ENCODE data around the gene CDCA8.
"Not testable (repeated sequence)": the region's sequence is repeated elsewhere in the genome, so short reads cannot be mapped to it uniquely, and the experiment has no call there.

The CDCA8 gene

DNA sequence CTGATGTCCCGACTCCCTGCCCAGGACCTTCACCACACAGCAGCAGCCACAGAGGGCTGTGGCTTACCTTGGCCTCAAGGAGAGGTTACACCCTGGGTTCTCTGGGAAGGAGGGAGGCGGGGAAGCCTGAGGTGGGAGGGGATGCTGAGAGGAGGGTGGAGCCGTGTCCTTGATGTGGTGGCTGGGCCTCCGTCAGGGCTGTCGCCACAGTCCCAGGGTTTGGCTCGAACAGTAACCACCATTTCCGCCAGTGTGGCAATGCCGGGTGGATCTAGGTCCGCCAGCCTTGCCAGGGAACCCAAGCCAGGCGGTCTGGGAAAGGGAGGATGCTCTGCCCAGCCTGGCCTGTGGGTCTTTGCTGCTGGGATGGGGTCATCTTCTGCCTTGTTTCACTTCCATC lies 18.4 kb upstream of the CDCA8 start:
- no peak for DNase-seq (ENCODE audit: low read depth)

DNA sequence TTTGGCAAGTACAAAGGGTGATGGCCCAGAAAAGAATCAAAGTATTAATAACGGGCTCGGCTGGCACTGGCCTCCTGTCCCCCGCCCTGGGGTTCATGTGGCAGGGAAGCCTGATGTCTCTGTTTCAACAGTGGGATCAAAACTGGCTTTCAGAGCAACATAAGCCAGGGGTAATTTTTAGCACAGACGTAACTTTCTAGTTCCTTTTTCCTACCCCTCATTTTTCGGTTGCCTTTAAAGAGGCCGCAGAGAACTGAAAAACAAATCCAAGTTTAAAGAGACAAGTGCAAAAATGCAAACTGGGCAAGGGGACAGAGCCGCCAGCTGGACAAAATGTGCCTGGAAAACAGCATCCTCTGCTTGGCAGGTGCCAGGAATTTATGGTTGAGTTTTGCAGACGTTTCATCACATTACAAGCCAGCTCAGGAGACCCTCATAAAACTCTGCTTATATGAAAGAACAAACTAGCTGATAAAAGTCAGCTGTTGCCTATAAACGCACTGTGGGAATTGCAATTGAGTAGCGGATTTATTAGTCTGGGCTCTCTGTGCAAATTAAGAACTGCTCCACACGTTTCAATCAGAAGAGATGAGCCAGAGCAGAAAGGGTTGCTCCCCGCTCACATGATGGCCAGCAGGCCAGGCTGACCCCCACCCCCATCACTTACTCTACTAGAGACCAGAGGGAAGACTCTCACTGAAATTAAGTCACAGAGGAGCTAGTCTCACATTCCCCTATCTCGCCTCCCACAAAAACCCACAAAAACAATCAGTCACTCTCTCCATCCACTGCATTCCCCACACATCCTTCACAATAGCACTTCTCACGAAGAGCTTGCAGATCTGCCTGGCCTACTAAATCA lies 15.8 kb upstream of the CDCA8 start:
- no peak for DNase-seq (ENCODE audit: low read depth)

DNA sequence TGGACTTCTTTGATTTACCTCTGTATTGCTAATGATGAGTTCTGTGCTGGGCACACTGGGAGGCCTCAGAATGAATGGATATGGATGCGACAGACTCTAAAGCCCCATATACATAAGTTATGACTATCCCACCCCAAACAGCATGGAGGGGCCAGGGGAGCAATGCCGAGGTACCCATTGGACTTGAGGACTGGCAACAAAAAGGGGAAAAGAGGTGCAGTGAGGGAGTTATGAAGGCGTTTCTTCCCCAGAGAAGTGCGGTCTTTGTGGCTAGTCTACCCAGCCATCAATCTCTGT lies 15.2 kb upstream of the CDCA8 start:
- DNase-seq (ENCODE audit: low read depth), result no peak

DNA sequence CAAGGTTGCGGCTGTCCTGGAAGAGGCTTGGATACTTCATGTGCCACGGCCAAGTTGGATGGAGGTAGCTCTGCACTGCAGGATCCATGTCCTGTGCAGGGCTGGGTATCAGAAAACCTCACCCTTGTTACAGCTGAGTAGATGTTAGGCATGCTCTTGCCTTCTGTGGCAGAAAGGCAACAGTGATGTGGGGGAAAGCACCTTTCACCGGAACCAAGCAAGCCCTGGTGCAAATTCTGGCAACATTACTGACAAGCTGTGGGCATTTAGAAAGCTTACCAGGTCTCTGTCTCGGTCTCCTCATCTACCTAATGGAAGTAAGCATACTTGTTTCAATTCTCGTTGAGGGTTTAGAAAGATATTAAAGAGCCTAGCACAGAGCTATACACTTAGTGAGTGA lies 14.5 kb upstream of the CDCA8 start:
- no peak for DNase-seq (ENCODE audit: low read depth)

DNA sequence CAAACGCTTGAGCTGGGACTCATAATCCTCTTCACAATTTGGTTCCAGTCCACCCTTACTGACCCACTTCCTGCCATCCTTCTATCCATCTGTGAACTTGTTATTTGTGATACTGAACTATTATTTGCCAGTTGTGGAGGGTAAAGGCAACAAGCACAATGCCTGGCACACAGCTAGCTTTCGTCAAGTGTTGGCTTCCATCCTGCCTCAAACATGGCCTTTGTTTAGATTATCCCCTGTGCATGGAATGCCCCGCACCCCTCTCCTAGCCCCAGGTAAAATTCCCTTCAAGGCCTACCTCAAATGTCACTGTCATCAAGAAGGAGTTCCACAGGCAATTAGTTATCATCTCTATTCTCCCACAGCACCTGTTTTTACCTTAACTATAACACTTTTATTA lies 11.4 kb upstream of the CDCA8 start:
- DNase-seq (ENCODE audit: low read depth), result no peak

DNA sequence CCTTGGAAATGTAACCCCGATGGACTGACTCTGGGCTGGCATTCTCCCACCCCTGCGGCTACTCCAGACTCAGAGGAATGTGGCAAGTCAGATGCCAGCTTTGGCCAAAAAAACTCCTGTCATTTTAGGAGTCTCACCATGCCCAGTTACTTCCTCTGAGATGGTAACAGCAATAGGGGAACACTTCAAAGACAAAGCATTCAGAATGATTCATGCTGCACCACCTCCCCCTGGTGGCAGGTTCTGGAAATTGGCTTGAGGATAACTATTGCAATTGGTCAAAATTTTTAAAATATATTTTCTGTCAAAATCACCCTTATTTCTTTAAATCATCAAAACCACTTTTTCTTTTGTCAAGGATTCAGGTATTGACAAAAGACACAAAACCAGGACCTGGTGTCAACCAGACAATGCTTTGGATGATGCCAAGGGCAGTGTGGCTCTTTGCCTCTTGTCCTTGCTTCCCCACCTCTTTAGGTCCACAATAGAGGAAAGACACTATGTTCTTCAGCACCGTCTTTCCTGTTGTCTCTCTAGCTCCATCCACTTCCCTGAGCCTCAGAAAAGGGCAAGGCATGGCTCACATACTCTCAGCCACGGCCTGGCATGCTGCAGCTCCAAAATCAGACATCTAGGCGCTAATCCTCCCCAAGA lies 9.9 kb upstream of the CDCA8 start:
- peak; percentile 48 for DNase-seq (ENCODE audit: low read depth)

DNA sequence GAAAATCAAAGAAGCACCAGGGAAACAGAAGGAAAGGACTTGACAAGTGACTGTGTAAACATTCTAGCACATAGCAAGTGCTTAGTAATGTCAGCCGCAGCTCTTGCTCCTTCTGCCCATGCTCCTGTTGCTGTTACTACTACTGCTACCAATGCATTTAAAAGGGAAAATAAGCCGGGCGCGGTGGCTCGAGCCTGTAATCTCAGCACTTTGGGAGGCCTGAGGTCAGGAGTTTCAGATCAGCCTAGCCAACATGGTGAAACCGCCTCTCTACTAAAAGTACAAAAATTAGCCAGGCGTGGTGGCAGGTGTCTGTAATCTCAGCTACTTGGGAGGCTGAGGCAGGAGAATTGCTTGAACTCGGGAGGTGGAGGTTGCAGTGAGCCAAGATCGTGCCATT lies 8.1 kb upstream of the CDCA8 start:
- DNase-seq (ENCODE audit: low read depth), result not testable (repeated sequence)

DNA sequence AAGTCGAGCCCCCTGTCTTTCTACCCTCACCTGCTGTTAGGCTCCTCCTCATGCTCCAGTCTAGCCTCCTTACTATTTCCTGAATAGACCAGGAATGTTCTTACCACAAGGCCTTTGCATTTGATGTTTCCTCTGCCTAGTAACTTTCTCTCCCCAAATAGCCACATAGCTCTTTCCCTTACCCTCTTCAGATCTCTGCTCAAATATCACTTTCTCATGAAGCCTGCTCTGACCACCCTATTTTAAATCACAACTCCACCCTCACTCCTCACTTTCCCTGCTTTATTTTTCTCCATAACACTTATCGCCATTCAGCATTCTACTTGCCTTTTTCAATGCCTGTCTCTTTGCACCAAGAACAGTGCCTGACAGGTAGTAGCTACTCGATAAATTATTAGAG lies 6.6 kb upstream of the CDCA8 start:
- no peak for DNase-seq (ENCODE audit: low read depth)

DNA sequence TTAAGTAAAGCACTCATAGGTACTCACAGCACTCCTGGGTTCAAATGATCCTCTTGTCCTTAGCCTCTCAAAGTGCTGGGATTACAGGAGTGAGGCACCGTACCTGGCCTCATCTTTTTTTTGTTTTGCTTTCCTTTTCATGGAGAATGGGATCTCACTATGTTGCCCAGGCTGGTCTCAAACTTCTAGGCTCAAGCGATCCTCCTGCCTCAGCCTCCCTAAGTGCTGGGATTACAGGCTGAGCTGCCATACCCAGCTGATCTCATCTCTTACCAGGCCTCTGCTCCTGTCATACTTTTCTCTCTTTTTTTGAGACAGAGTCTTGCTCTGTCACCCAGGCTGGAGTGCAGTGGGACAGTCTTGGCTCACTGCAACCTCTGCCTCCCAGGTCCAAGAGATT lies 4.6 kb upstream of the CDCA8 start:
- not testable (repeated sequence) for DNase-seq (ENCODE audit: low read depth)

DNA sequence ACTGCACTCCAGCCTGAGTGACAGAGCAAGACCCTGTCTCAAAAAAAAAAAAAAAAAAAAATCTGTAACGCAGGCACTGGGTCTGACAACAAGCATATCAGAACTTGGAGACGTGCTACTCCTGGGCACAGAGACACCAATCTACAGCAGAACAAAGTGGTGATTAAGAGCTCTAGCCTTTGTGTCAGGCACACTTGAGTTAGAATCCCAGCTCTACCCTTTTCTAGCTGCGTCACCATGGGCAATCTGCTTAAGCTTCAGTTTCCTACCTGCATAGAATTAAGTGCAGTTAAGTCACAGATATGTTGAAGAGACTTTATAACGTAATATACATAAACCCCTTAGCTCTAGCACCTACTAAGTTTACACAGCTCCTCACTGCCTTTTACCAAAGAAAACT lies 3.4 kb upstream of the CDCA8 start:
- no peak for DNase-seq (ENCODE audit: low read depth)

DNA sequence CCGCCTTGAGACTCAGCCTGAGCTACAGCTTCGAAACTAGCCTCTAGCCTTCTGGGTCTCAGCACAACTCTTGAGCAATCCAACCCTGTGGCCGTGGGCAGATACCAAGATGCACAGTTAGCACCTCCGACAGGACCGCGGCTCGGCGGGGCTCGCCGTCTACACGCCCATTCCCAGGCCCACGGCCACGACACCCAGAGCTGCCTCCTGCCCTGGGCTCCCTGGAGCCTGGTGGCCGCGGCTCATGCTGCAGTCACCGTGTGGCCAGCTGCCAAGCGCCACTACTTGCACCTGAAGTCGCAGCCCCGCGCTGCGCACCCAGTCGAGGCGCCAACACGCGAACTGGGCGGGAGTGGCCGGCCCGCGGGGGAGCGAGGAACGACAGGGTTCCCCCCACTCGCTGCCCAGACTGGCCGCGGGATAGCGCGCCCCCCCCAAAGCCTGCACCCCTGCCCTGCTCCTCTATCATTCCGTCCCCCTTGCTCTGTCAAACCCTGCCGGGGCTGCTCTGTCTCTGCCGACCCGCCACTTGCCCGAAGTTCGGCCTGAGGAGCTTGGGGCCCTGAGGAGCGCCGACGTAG lies 729 bp upstream of the CDCA8 start:
- no peak for DNase-seq (ENCODE audit: low read depth)

DNA sequence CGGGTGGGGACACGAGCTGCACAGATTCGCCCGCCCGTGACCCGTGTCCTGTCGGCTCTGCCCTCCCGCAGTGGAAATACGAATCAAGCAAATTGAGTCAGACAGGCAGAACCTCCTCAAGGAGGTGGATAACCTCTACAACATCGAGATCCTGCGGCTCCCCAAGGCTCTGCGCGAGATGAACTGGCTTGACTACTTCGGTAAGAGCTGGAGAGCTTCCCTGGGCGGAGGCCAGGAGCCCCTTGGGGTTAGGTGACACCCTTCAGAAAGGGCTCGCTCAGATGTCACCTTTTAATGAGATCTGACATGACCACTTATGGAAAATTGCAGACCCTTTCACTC lies 489 bp downstream of the CDCA8 start:
- no peak for DNase-seq (ENCODE audit: low read depth)

DNA sequence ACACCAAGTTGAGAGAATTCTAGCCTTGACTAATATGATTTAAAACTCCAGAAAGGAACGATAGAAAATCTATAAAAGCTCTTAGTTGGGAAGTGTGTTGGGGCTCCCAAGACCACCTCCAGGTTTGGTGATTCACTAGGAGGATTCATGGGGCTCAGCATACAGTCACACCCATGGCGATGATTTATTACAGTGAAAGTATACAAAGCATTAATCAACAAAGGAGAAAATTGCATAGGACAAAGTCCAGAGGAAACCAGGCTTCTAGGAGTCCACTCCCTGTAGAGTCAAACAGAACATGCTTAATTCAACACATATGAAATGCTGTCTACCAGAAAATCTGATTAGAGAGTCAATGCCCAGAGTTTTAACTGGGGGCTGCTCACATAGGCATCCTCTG lies 4.8 kb downstream of the CDCA8 start:
- no peak for DNase-seq (ENCODE audit: low read depth)

DNA sequence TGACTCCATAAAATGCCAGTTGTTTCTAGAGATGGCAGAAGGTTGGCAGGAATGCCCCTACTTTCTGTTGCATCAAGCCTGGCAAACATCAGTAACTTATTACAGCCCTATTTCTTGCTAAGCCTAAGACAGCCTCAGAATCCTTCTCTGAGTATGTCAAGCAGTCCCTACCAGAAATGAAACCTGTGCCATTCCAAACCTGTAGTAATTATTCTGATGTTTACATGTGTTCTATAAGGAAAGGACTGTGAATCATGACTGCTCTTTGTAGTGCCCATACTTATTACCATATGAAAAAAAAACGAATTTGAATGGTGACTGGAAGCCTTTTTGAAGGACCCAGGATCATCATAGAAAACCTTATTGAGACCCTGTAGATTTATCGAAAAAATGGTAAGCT lies 5.4 kb downstream of the CDCA8 start:
- no peak for DNase-seq (ENCODE audit: low read depth)

DNA sequence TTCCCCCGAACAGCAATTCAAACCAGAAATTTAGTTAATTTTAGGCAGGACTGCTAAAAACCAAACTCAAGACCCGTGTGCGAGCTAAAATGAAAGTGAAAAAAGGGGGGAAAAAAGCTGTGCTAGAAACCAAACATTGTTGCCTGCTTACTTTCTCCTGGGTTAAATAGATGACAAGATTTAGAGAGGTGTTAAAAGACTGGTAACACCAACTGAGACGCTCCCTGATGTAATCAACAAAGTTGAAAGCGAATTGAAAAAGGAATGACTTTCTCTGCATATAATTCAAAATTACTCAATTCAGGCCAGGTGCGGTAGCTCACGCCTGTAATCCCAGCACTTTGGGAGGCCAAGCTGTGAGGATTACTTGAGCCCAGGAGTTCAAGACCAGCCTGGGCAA lies 6.8 kb downstream of the CDCA8 start:
- DNase-seq (ENCODE audit: low read depth), result no peak

DNA sequence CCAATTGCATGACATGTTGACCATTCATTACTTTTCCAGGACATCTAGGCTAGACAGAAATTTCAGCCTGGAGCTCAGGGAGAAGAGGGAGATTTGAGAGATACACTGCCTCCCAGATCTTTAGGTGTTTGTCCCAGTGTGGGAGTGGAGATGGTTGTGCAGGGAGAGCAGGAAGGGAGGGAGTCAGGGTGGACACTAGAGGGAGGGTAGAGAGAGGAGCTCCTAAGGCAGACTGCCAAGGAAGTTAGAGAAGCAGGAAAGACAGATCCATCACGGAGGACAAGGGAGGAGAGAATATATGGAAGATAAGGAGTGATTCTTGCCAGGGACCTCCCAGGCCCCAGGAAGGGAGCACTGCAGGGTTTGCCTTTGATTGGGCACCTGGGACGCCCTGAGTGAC lies 8.7 kb downstream of the CDCA8 start:
- DNase-seq (ENCODE audit: low read depth), result no peak

DNA sequence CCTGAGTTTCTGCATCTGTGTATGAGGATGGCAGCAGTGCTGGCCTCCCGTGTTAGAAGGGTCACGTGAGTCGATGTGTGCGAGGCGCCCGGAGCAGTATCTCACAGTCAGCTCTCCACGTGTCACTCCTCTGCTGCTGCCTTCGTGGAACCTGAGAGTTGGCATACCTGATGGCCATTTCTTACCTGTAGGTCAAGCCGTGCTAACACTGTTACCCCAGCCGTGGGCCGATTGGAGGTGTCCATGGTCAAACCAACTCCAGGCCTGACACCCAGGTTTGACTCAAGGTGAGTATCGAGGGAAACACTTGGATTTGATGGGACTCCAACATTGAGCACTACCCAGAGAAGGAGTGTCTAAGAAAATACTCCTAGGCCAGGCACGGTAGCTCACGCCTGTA lies 10.7 kb downstream of the CDCA8 start:
- DNase-seq (ENCODE audit: low read depth), result no peak

DNA sequence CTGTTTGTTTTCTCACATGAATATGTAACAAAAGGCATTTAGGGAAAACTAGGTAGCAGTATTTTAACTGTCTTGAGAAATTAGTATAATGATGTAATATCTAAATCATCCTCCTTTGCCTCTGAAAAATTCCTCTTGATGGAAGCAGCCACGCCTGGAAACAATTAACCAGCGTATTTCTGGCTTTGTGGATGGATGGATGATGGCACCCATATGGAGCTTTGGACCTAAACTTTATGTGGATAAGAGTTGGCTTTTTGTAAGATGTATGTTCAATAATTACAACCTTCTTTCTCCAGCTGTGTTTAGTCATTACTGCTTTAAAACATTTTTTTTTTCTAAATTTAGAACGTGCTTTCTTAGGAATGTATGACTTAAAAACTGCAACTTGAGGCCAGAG lies 12.7 kb downstream of the CDCA8 start:
- no peak for DNase-seq (ENCODE audit: low read depth)

DNA sequence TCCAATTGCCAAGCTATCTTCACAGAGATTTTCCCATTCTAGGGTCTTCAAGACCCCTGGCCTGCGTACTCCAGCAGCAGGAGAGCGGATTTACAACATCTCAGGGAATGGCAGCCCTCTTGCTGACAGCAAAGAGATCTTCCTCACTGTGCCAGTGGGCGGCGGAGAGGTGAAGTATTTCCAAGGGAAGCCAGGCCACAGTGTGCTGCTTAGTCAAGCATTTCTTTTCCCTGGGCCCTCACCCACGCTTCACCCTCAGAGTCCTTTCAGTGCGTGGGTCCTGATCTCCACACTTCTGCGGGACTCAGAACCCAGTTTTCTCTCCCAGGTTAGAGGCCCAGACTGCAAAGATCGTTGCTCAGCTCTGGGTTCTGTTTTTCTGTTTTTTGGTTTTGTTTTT lies 13.1 kb downstream of the CDCA8 start:
- DNase-seq (ENCODE audit: low read depth), result no peak

DNA sequence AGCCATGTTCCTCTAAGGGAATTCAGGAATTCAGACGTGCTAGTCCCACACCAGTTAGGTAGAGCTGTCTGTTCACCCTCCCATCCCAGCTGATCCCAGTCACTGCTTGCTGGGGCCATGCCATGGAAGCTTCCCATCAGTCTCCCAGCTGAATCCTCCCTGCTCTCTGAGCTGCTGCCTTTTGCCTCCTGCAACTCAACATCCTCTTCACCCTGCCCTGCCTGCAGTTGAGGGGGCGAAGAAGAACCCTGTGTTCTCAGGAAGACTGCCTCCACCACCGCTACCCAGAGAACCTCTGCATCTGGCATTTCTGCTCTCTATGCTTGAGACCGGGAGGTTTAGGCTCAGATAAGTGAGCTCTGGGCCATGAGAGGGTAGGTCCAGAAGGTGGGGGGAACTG lies 16.2 kb downstream of the CDCA8 start:
- DNase-seq (ENCODE audit: low read depth), result no peak

DNA sequence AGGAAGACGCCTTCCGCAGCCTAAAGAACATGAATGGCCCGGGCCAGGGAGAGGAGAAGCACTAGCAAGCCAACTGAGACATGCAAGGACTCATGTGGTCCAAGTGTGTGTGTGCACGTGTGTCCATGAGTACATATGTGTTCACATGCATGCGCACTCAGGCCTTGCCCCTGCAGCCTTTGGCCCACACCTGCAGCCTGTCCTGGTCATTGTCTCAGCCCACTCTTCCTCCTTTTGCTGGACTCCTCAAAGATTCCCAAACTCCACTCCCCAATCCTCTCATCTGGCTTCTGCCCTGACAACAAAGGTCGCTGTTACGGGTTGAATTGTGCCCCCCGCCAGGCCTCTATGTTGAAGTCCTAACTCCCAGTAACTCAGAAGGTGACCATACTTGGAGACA lies 21.9 kb downstream of the CDCA8 start:
- no peak for DNase-seq (ENCODE audit: low read depth)

DNA sequence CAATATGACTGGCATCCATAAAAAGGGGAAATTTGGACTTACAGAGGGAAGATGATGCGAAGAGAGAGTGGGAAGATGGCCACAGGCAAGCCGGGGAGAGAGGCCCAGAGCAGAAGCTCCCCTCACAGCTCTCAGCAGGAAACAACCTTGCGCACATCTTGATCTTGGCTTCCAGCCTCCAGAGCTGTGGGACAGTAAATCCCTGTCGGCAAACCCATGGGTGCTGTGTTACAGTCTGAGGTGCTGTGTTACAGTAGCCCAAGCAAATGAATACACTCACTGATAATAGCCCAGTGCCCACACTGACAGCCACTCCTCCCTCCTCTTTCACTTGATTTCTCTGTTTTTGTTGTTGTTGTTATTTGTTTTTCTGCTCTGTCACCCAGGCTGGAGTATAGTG lies 22.4 kb downstream of the CDCA8 start:
- DNase-seq (ENCODE audit: low read depth), result no peak

DNA sequence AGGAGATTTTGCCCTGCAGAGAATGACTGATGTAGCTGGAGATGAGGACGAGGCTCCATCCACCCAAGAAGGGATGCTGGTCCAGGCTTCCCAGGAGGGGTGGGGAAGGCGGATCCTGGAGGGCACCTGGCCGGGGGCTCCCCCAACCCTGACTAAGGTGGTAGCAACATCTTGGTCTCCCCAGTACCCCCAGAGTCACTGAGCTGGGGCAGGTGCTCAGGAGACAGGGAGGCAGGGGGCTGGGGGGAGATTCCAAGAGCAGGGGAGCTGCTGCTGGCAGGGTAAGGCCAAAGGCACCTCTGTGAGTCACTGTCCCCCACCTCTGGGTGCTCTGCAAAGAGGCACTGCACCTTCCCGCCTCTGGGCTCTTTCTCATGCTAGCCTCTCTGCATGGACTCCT lies 24.0 kb downstream of the CDCA8 start:
- no peak for DNase-seq (ENCODE audit: low read depth)

DNA sequence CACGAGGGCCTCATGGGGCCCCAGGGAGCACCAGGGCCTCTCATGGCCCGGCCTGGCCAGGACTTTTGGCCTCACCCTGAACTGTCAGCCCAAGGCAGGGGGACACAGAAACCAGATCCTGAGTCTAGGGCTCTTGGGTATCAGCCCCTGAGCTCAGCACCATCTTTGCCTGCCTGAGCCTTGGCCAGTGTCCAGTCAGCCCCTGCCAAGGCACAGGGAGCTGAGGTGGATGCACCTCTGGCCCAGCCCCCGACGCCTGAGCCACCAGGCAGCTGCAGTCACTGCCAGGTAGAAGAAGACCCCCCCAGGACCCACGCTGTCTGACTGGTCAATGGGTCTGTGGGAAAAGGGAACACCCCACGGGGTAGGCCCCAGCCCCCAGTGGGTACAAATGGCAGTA lies 25.3 kb downstream of the CDCA8 start:
- no peak for DNase-seq (ENCODE audit: low read depth)
